Gastroesophageal sphincter (tissue), 3 donors: ENCODE data around the gene FRMD3.

Experiments used
- EP300 ChIP-seq: sonication (generic); formaldehyde crosslinking; IDR thresholded peaks from one replicate; pipeline ENCODE4 v1.6.1; 2017; ENCODE audit warnings: antibody characterized with exemption, mild to moderate bottlenecking
- POLR2A ChIP-seq, 2 donors: fragments of 450-650 bp; IDR thresholded peaks; one replicate each; pipeline ENCODE4 v1.6.1; 2017; ENCODE audit warnings: antibody characterized with exemption in 2 of 2, mild to moderate bottlenecking in 2 of 2, moderate library complexity in 1 of 2
- POLR2AphosphoS5 ChIP-seq: sonication (generic); formaldehyde crosslinking; IDR thresholded peaks from one replicate; pipeline ENCODE4 v1.6.1; 2017; ENCODE audit warnings: antibody characterized with exemption
- TF ChIP-seq, protein P1 (sequence below), 4 experiments: fragments of 200-600 bp in 2 of 4; fragments of 450-650 bp in 2 of 4; sonication (generic) in 1 of 4; IDR thresholded peaks; one replicate each; pipeline ENCODE4 v1.5.1; 2017 to 2019; ENCODE audit warnings: antibody characterized with exemption in 4 of 4, mild to moderate bottlenecking in 2 of 4, moderate library complexity in 2 of 4

DNA sequence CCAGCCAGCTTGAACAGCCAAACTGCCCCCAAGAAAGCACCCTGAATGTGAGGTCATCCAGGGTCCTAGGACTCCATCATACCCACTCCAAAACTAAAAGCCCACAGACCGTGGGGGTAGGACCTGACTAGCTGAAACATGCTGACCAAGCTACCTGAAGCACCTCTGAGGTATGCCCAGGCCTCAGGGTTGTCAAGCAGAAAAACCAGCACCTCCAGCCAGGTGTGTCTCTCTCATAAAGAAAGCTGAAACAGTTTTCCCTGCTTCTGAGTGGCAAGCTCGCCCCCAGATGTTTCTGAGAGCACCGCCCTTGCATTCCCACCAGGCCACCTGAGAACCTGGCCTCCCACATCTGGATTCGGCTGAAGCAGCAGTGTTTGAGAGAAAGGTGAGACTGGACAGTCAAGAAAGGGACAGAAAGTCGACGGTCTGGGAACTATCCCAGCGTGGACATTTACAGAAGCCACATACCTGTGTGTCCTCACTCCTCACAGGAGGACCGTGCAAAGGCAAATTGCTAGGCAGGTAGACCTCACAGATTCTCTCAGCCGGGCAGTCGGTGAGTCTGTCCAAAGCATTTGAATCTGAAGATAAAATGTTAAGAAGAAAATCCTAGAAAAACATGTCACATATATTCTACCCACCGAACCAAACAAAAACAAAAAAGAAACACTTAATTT lies 319.6 kb downstream of the FRMD3 start:
- TF ChIP-seq POLR2A (IDR thresholded peaks at IDR 0.05): no peak
- TF ChIP-seq, protein P1, sequence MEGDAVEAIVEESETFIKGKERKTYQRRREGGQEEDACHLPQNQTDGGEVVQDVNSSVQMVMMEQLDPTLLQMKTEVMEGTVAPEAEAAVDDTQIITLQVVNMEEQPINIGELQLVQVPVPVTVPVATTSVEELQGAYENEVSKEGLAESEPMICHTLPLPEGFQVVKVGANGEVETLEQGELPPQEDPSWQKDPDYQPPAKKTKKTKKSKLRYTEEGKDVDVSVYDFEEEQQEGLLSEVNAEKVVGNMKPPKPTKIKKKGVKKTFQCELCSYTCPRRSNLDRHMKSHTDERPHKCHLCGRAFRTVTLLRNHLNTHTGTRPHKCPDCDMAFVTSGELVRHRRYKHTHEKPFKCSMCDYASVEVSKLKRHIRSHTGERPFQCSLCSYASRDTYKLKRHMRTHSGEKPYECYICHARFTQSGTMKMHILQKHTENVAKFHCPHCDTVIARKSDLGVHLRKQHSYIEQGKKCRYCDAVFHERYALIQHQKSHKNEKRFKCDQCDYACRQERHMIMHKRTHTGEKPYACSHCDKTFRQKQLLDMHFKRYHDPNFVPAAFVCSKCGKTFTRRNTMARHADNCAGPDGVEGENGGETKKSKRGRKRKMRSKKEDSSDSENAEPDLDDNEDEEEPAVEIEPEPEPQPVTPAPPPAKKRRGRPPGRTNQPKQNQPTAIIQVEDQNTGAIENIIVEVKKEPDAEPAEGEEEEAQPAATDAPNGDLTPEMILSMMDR (IDR thresholded peaks at IDR 0.05): no peak
- TF ChIP-seq EP300: no peak
- TF ChIP-seq POLR2AphosphoS5: no peak
